ENCODE data around the gene ASPHD2. TPM values are rescaled to one million over a fixed set of nuclear protein-coding genes. Genes with fewer than 3 reads are reported as not detected.

The ASPHD2 gene, protein sequence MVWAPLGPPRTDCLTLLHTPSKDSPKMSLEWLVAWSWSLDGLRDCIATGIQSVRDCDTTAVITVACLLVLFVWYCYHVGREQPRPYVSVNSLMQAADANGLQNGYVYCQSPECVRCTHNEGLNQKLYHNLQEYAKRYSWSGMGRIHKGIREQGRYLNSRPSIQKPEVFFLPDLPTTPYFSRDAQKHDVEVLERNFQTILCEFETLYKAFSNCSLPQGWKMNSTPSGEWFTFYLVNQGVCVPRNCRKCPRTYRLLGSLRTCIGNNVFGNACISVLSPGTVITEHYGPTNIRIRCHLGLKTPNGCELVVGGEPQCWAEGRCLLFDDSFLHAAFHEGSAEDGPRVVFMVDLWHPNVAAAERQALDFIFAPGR
- total RNA-seq: 1 to 10 TPM; 4.5 to 8.0 (median 5.9) TPM
- polyA plus RNA-seq: 1 to 10 TPM; 2.1 to 4.1 (median 2.3) TPM
- long read RNA-seq, donor 1: 0 reads
- long read RNA-seq, donor 2, partial matches to known transcripts: 0 of 1 reads
- long read RNA-seq, donor 2, other reads (novel, unspliced or antisense): 0 of 1 reads

DNA sequence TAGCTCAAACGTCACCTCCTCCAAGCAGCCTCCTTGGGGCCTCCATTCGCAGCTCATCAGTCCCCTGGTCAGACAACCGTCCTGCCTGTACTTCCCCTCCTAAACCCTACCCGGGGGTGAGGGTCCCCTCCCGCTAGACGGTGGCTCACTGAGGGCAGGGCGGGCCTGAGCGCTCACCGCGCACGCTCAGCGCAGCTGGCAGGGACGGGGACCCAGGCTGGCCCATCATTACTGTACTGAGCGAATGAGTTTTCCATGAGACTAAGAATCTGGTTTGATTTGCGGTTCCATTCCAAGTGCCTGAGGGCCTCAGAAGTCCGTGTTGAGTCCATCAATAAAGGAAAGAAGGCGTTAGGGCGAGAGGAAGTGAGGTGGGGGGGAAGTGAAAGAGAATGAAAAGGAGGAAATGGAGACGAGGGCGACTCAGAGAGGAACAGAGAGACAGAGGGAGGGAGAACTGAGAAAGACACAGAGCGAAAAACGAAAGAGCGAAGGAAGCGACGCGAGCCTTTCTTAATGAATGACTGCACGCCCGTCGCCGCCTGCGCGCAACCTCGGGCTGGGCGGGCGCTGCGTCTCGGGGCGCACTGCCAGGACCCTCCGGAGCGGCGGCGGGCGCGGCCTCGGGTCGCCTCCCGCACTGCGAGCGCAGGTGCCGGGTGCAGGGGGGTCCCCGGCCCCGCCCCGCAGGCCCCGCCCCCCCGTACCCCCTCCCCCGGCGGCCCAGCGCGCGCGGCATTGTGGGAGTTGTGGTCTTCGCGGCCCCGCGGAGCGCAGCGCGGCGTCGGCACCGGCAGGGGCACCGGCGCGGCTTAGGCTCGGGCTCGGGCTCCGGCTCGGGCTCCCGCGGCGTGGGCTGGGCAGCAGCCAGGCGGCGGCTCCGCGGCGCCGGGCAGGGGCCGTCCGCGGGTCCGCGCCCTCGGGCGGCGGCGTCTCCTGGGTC, at the start of gene ASPHD2:
ASPHD2 (plus strand) TSS at position 746 of the 943 bp plus-strand sequence. CDS start 4,356 bp downstream, outside the sequence.
- H3K36me3 ChIP-seq: peaks cover 0 to 5% (median 2%) of the 10 kb centered on the region in 6 donors
- WGBS, 5 donors: 0 to 1% (median 1%) methylated on average over 47 to 96 of the region's 96 CpGs
- intact Hi-C loops (cut with DNase I; ENCODE audit: low total_unique reads): no loop called here

DNA sequence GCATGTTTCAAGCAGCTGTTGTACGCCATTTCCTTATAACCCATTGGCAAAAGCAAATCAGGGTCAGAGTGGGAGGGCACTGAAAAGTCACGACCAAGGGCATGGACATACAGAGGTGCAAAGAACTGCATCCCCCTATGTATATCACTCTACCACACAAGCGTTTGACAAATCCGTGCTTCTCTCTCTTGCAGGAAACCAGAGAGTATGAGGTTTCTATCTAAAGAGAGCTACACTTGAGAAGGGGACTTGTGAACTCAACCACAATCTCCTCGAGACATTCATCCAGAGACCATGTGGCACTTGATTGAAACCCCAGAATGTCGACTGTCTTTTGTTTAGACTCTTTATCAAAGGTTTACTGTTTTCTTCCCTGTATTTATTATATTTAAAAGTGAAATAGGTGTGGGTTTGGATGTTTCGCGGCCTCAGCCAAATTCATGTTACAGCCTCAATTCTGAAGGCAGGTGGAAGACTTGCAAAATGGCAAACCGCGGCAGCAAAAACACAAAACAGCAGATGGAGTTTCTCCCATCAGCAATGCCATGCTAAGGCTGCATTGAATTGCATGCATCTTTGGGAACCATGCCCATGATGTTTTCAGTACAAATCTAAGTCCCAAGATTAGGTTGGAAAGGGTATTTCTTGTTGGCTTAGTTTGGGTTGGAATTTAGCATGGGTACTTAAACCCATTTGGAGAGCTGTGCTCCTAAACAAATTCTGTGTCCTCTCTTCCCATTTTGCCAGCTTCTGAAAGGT, 48.8 kb upstream of the ASPHD2 start:
- H3K4me3 ChIP-seq: no peak overlapping the region

More for the DNA sequence above, at the start of gene ASPHD2:
- H3K27ac ChIP-seq: peak within 1 kb of the TSS; percentile 85 to 95 (median 90)
- peaks cover 0 to 4% (median 0%) of the 10 kb centered on the region in 7 donors for H3K27me3 ChIP-seq (replicated peaks in 1 of 7)
- peaks cover 0 to 5% (median 1%) of the 10 kb centered on the region in 8 donors for H3K9me3 ChIP-seq
- peak within 1 kb of the TSS; percentile 23 to 92 (median 60) for H3K4me3 ChIP-seq
- peak; percentile 93 for DNase-seq
- H3K4me1 ChIP-seq: peaks cover 19 to 53% (median 43%) of the 10 kb centered on the region in 6 donors
- TF ChIP-seq, protein P1, sequence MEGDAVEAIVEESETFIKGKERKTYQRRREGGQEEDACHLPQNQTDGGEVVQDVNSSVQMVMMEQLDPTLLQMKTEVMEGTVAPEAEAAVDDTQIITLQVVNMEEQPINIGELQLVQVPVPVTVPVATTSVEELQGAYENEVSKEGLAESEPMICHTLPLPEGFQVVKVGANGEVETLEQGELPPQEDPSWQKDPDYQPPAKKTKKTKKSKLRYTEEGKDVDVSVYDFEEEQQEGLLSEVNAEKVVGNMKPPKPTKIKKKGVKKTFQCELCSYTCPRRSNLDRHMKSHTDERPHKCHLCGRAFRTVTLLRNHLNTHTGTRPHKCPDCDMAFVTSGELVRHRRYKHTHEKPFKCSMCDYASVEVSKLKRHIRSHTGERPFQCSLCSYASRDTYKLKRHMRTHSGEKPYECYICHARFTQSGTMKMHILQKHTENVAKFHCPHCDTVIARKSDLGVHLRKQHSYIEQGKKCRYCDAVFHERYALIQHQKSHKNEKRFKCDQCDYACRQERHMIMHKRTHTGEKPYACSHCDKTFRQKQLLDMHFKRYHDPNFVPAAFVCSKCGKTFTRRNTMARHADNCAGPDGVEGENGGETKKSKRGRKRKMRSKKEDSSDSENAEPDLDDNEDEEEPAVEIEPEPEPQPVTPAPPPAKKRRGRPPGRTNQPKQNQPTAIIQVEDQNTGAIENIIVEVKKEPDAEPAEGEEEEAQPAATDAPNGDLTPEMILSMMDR (IDR thresholded peaks at IDR 0.05 in 8 of 11, conservative IDR thresholded peaks at IDR 0.05 in 3 of 11): peak in 1 of 11 experiments; percentile 23
- TF ChIP-seq POLR2A (IDR thresholded peaks at IDR 0.05) (peak in 1 of 3 donors; percentile 60), POLR2AphosphoS5 (IDR thresholded peaks at IDR 0.05) (peak; percentile 85 to 91 (median 89))

DNA sequence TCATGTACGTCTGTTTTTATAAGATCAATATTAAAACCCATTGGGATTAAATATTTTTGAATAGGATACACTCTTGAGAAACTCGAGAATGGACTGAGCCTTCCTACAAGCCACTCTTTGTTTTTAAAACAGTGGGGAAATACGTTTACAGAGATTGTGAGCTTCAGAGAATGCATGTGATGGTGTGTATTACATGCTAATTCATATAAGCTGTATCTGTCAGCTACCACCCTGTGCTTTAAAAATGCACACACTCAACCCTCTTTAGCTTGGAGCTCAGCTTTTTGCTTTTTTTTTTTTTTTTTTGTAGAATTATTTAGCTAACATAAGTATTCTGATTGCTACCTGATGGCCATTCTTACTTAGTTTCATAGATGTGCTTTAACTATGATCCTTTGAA, 46.3 kb upstream of the ASPHD2 start:
- peaks cover 0 to 69% (median 0%) of the 10 kb centered on the region in 7 donors for H3K27me3 ChIP-seq (replicated peaks in 1 of 7)
- 60 to 79% (median 63%) methylated on average over 3 of the region's 3 CpGs for WGBS, 5 donors

More for the DNA sequence above, 48.8 kb upstream of the ASPHD2 start:
- no peaks in the 10 kb centered on the region for H3K36me3 ChIP-seq
- WGBS, 5 donors: 65 to 75% (median 70%) methylated on average over 10 of the region's 10 CpGs
- DNase-seq: no peak
- TF ChIP-seq, protein P1 (IDR thresholded peaks at IDR 0.05 in 8 of 11, conservative IDR thresholded peaks at IDR 0.05 in 3 of 11): no peak
- no peak for TF ChIP-seq POLR2A (IDR thresholded peaks at IDR 0.05)
- TF ChIP-seq POLR2AphosphoS5 (IDR thresholded peaks at IDR 0.05): no peak
- peaks cover 0 to 5% (median 0%) of the 10 kb centered on the region in 6 donors for H3K4me1 ChIP-seq
- no peak overlapping the region for H3K27ac ChIP-seq
- H3K9me3 ChIP-seq: peaks cover 0 to 11% (median 3%) of the 10 kb centered on the region in 8 donors
- intact Hi-C loops (cut with DNase I; ENCODE audit: low total_unique reads): no loop called here
- H3K27me3 ChIP-seq (replicated peaks in 1 of 7): peaks cover 0 to 74% (median 14%) of the 10 kb centered on the region in 7 donors

More for the DNA sequence above, 46.3 kb upstream of the ASPHD2 start:
- Histone ChIP-seq H3K4me1 (no peaks in the 10 kb centered on the region), H3K4me3 (no peak overlapping the region), H3K36me3 (no peaks in the 10 kb centered on the region), H3K27ac (no peak overlapping the region), H3K9me3 (peaks cover 0 to 11% (median 3%) of the 10 kb centered on the region in 8 donors)
- DNase-seq: no peak
- TF ChIP-seq, protein P1 (IDR thresholded peaks at IDR 0.05 in 8 of 11, conservative IDR thresholded peaks at IDR 0.05 in 3 of 11): no peak
- TF ChIP-seq POLR2AphosphoS5 (IDR thresholded peaks at IDR 0.05) (no peak), POLR2A (IDR thresholded peaks at IDR 0.05) (no peak)
- intact Hi-C loops (cut with DNase I; ENCODE audit: low total_unique reads): no loop called here
